HG02610 (cell line): Measurements from ENCODE around the gene OR1J4.

Source experiments
- ATAC-seq: cut with Tn5 transposase; IDR thresholded peaks from one replicate; pipeline ENCODE4 v1.9.1; 2021; ENCODE audit warnings: mild to moderate bottlenecking, moderate library complexity; ENCODE audit not compliant: unreplicated experiment

OR1J4 gene

GRCh38 chr9:122567901-122568300 is 49.0 kb downstream of the OR1J4 start:
- no peak for ATAC-seq
